ENCODE measurements around the gene SOBP. TPM values are rescaled to one million over a fixed set of nuclear protein-coding genes. Genes with fewer than 3 reads are reported as not detected.
"Not testable (repeated sequence)": the region's sequence is repeated elsewhere in the genome, so short reads cannot be mapped to it uniquely, and the experiment has no call there.

SOBP gene
- total and polyA plus RNA-seq, 2 donors, result 15.3 to 27.7 TPM

DNA sequence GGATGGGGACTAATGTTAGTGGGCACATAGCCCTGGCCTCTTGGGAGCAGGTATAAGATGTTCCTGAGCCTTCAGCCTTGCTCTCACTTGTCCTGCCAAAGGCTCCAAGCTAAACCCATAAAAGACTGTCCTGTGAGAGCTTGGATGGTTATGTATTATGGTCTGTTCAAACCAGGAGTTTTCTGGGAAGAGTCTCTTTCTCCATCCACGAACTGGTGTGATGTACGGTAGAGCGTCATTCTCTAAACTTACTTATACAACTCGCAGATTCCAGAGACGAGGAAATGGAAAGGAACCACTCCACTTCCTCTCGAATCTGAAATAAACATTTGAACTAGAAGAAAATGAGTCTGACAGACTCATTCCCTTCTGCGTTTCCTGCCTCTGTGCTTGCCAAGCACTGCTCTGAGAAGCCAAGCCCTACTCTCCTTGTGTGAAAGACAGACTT, 5.3 kb downstream of the SOBP start:
- Histone ChIP-seq H3K27ac (ENCODE audit: low read depth) (no peak overlapping the region), H3K4me3 (ENCODE audit: low read depth, low read length) (peak overlapping the region; percentile 18), H3K36me3 (ENCODE audit: insufficient read depth) (no peaks in the 10 kb centered on the region), H3K4me1 (ENCODE audit: insufficient read depth) (no peaks in the 10 kb centered on the region)
- no peak for DNase-seq (ENCODE audit: extremely low spot score)
- 6% methylated on average over 7 of the region's 7 CpGs for WGBS

DNA sequence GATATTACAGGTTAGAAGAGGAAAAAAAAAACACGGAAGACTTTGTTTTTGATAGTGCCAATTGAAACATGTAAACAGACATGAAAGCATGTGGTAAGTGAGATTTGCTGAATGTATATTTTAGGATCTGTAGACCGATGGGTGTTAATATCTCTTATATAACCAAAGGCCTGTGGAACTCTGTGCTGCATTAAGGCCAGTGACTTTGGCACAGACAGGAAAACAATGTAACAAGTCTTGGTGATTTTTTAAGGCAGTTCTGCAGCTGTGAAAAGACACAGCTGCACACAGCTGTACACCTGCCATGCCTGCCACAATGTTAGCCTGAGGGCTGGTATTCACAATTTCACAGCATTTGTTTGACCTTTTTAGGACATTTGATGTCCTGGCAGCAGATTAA, 6.1 kb downstream of the SOBP start:
- WGBS, result 22% methylated on average over 2 of the region's 2 CpGs
- Histone ChIP-seq H3K4me3 (ENCODE audit: low read depth, low read length) (no peak overlapping the region), H3K4me1 (ENCODE audit: insufficient read depth) (no peaks in the 10 kb centered on the region), H3K36me3 (ENCODE audit: insufficient read depth) (no peaks in the 10 kb centered on the region), H3K27ac (ENCODE audit: low read depth) (no peak overlapping the region)
- no peak for DNase-seq (ENCODE audit: extremely low spot score)

DNA sequence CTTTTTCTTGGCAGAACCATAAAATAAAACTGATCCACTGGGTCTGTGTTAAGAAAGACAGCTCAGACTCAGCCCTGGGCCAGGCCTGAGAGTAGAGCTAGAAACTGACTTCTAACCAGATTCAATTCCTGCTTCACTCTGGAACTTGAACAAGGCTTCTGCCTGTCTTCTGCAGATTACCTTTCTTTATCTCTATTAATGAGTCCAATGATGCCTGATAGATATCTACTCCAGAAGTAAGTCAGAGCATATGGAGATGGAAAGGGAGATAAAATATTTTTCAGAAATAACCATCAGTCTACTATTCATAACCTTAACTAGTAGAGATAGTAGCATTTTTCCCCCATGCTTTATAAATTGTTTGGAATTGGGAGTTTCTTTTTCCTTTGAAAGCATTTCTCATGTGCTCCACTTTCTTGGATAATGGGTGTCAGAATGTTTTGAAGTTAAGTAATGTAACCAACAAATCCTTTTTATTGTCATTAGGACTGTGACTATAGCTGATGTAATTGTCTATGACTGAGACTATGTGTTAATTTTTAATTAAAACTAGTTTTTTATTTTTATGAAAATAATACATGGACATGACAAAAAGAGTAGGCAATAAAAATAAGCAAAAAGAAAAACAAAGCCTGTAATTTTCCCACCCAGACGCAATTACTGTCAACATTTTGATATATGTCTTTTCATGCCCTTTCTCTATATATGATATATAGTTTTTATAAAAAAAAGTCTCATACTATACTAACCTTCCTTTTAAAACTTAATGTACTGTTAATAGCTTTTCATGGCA, 7.2 kb downstream of the SOBP start:
- H3K27ac ChIP-seq (ENCODE audit: low read depth), result no peak overlapping the region
- H3K4me3 ChIP-seq (ENCODE audit: low read depth, low read length), result no peak overlapping the region
- H3K36me3 ChIP-seq (ENCODE audit: insufficient read depth), result no peaks in the 10 kb centered on the region
- WGBS, result 85% methylated on average over 1 of the region's 1 CpG
- H3K4me1 ChIP-seq (ENCODE audit: insufficient read depth), result no peaks in the 10 kb centered on the region
- DNase-seq (ENCODE audit: extremely low spot score), result no peak

DNA sequence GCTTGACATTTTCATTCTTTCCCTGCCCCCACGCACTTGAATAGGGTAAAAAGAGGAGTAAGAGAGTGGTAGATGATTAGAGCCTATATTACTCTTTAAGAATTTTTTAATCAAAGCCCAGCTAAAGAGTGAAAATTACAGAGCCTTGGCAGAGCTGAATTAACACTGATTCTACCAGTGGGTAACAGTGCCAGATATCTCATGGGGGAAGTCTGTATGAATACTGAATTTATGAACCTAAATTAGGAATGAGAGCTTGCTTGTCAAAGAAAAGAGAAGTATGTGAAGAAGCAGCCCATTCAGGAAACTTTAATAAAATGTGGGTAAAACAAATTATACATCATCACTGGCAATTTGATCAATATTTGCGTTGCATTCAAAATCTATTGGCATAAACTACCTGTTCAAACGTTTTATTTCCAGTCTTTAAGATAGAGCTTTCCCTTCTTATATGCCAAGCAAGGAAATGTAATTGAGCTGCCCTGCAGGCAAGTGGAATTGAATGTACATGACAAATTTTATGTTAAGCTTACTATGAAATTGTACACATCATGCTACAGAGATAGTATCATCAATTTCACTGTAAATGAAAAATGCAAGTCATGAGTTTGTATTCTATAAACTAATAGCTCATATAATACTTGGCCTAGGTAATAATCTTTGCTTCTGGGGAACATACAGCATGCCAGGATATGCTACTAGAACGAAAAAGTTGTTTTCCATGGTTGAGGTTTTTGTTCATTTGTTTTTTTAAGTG, 14.5 kb downstream of the SOBP start:
- H3K36me3 ChIP-seq (ENCODE audit: insufficient read depth), result no peaks in the 10 kb centered on the region
- no peak overlapping the region for H3K4me3 ChIP-seq (ENCODE audit: low read depth, low read length)
- no peaks in the 10 kb centered on the region for H3K4me1 ChIP-seq (ENCODE audit: insufficient read depth)
- 82% methylated on average over 4 of the region's 4 CpGs for WGBS
- no peak for DNase-seq (ENCODE audit: extremely low spot score)
- H3K27ac ChIP-seq (ENCODE audit: low read depth), result no peak overlapping the region

DNA sequence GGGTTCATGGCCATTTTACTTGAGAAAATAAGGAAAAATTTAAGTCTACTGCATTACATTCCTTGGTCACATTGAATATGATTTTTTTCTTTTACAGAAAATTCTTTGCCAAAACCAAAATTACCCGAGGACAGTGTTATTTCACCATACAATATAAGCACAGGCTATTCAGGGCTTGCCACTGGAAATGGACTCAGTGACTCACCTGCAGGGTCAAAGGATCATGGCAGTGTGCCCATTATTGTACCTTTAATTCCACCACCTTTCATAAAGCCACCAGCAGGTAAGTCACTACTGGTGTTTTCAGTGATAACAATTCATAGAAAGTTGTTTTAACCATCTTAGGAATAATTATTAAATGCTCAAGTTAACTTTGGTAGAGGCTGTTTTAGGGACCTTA, 16.2 kb downstream of the SOBP start:
- DNase-seq (ENCODE audit: extremely low spot score), result no peak
- Histone ChIP-seq H3K36me3 (ENCODE audit: insufficient read depth) (no peaks in the 10 kb centered on the region), H3K4me3 (ENCODE audit: low read depth, low read length) (no peak overlapping the region), H3K27ac (ENCODE audit: low read depth) (no peak overlapping the region), H3K4me1 (ENCODE audit: insufficient read depth) (no peaks in the 10 kb centered on the region)
- WGBS, result 93% methylated on average over 1 of the region's 1 CpG

DNA sequence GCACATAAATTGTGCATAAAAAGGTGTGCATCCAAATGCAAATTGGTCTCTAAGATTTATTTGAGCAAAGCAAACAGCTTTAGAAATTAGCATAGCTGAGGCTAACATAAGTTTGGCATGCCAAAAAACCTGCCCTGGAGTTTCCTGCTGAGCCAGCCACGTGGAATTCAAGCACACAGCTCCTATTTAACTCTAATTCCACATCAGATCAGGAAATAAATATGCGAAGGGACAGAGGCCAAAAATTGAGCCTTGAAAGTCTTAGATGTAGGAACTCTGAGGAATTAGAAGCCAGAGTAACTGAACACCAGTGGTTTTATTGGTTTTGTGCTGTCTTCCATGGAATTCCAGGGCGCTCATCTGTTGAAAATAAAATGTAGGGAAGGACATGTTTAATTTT, 19.6 kb downstream of the SOBP start:
- 35% methylated on average over 3 of the region's 3 CpGs for WGBS
- no peak overlapping the region for H3K4me3 ChIP-seq (ENCODE audit: low read depth, low read length)
- DNase-seq (ENCODE audit: extremely low spot score), result no peak
- H3K27ac ChIP-seq (ENCODE audit: low read depth), result no peak overlapping the region
- H3K4me1 ChIP-seq (ENCODE audit: insufficient read depth), result no peaks in the 10 kb centered on the region
- no peaks in the 10 kb centered on the region for H3K36me3 ChIP-seq (ENCODE audit: insufficient read depth)

DNA sequence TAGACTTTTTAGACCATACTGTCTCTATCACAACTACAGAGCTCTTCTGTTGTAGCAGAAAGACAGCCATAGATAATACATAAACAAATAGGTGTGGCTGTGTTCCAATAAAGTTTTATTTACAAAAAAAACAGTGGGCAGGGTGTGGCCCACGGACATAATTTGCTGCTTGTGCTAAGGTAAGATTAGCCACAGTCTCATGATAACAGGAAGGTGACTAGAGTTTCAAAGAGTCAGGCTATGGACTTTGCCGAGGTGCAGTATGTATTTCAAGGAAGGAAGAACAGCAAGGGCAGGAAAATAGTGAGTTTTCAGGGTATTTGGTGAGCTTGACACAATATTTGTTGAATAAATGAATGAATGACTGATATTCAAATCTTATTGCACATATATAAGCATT, 20.2 kb downstream of the SOBP start:
- Histone ChIP-seq H3K36me3 (ENCODE audit: insufficient read depth) (no peaks in the 10 kb centered on the region), H3K27ac (ENCODE audit: low read depth) (no peak overlapping the region), H3K4me1 (ENCODE audit: insufficient read depth) (no peaks in the 10 kb centered on the region), H3K4me3 (ENCODE audit: low read depth, low read length) (no peak overlapping the region)
- DNase-seq (ENCODE audit: extremely low spot score), result no peak
- WGBS, result 75% methylated on average over 2 of the region's 2 CpGs

DNA sequence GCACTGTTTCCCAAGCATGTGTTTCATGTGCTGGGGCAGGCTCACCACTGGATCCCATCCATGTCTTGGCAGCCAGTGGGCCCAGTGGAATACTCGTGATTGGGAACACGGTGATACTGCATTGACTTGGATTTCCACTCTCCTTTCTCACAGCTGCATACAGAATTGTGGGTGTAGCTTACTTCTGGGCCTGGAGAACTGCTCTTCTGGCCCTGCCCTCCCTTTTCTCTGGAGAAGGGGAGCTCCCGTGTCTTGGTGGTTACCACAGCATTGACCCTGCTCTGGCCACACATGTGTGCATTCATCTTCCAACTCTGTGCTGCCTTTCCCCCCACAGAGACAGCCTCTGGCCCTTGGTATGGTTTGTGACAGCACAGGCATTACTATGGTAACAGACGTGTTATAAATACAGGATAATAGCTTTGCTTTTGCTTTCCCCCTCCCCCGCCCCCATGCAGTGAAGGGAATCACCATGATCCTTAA, 21.6 kb downstream of the SOBP start:
- DNase-seq (ENCODE audit: extremely low spot score), result no peak

DNA sequence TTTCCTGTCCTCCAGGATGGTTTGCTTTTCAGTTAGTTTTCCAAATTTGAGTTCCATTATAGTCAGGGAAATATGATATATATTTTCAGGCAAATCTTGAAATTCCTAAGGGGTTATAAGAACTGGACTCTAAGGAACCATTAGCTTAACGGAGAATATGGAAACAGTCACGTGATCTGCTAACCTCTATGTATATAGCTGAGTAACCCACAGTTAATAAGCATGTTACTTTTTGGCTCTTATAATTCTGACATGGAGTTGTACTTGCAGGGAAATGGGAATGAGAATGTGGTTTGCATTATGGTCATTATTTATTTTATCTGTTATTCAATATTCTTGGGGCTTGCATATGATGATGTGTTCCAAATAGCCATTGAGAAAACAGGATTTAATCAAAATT, 23.3 kb downstream of the SOBP start:
- no peak for DNase-seq (ENCODE audit: extremely low spot score)
- H3K36me3 ChIP-seq (ENCODE audit: insufficient read depth), result no peaks in the 10 kb centered on the region
- H3K4me3 ChIP-seq (ENCODE audit: low read depth, low read length), result no peak overlapping the region
- H3K27ac ChIP-seq (ENCODE audit: low read depth), result no peak overlapping the region
- no peaks in the 10 kb centered on the region for H3K4me1 ChIP-seq (ENCODE audit: insufficient read depth)
- WGBS, result 89% methylated on average over 2 of the region's 2 CpGs

More for the DNA sequence above, 21.6 kb downstream of the SOBP start:
- H3K4me1 ChIP-seq (ENCODE audit: insufficient read depth), result no peaks in the 10 kb centered on the region
- H3K36me3 ChIP-seq (ENCODE audit: insufficient read depth), result no peaks in the 10 kb centered on the region
- no peak overlapping the region for H3K4me3 ChIP-seq (ENCODE audit: low read depth, low read length)
- no peak overlapping the region for H3K27ac ChIP-seq (ENCODE audit: low read depth)
- 69% methylated on average over 5 of the region's 5 CpGs for WGBS

DNA sequence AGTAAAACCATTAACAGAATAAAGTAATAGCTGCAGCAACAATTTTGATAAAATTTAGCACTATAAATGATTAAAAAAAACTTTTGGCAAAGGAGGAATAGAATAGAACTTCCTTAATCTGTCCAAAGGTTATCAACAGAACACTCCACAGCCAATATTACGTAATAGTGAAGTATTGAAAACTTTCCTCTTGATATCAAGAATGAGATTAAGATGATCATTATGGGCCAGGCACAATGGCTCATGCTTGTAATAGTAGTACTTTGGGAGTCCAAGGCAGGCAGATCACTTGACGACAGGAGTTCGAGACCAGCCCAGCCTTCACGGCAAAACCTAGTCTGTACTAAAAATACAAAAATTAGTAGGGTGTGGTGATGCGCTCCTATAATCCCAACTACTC, 26.0 kb downstream of the SOBP start:
- Histone ChIP-seq H3K4me3 (ENCODE audit: low read depth, low read length) (no peak overlapping the region), H3K27ac (ENCODE audit: low read depth) (no peak overlapping the region), H3K36me3 (ENCODE audit: insufficient read depth) (no peaks in the 10 kb centered on the region), H3K4me1 (ENCODE audit: insufficient read depth) (no peaks in the 10 kb centered on the region)
- no peak for DNase-seq (ENCODE audit: extremely low spot score)
- 98% methylated on average over 5 of the region's 5 CpGs for WGBS

DNA sequence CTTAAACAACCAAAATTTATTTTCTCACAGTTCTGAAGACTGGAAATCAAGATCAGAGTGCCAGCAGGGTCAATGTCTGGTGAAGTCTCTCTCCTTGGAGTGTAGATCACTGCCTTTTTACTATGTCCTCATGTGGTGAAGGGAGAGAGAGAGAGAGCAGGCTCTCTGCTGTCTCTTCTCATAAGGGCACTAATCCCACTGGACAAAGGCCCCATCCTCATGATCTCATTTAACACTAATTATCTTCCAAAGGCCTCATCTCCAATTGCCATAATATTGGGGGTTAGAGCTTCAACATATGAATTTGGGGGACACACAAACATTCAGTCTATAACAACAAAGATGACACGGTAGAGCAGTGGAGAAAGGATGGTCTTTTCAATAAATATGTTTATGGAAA, 27.4 kb downstream of the SOBP start:
- Histone ChIP-seq H3K4me1 (ENCODE audit: insufficient read depth) (no peaks in the 10 kb centered on the region), H3K27ac (ENCODE audit: low read depth) (no peak overlapping the region), H3K36me3 (ENCODE audit: insufficient read depth) (no peaks in the 10 kb centered on the region), H3K4me3 (ENCODE audit: low read depth, low read length) (no peak overlapping the region)
- DNase-seq (ENCODE audit: extremely low spot score), result no peak
- WGBS, result 99% methylated on average over 1 of the region's 1 CpG

DNA sequence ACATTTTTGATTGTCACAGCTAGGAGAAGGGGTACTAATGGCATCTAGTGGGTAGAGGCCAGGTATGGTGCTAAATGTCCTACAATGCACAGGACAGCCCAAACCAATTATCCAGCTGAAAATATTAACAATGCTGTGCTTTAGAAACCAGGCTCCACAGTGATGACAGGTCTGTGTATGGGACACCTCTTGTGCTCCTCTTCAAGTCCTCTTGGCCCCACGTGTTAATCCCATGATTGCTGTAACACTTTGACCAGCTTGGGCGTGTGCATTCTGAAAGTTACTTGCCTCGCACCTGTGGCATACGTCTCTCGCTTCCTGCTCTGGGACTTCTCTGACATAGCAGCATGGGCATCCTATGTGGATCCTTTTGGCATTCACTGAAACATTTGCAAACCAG, 29.3 kb downstream of the SOBP start:
- H3K27ac ChIP-seq (ENCODE audit: low read depth); H3K4me1 ChIP-seq (ENCODE audit: insufficient read depth); H3K4me3 ChIP-seq (ENCODE audit: low read depth, low read length); DNase-seq (ENCODE audit: extremely low spot score); H3K36me3 ChIP-seq (ENCODE audit: insufficient read depth): not testable (repeated sequence)
- 93% methylated on average over 5 of the region's 5 CpGs for WGBS

DNA sequence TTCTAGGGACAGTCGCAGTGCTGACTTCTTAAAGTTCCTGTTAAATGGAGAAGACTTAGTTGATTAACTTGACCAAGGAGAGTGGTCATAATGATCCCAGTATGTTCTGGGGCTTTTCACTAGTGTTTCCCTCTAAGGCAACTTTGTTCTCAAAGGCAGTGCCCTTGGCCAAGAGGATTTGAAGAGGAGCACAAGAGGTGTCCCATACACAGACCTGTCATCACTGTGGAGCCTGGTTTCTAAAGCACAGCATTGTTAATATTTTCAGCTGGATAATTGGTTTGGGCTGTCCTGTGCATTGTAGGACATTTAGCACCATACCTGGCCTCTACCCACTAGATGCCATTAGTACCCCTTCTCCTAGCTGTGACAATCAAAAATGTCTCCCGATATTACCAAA, 30.8 kb downstream of the SOBP start:
- H3K27ac ChIP-seq (ENCODE audit: low read depth); H3K4me1 ChIP-seq (ENCODE audit: insufficient read depth); DNase-seq (ENCODE audit: extremely low spot score); H3K36me3 ChIP-seq (ENCODE audit: insufficient read depth); H3K4me3 ChIP-seq (ENCODE audit: low read depth, low read length): not testable (repeated sequence)
- WGBS, result 65% methylated on average over 1 of the region's 2 CpGs

Data from urinary bladder (tissue), 4 donors.